SK-N-SH (cell line): ENCODE results near the gene NUMB. TPM values are rescaled to one million over a fixed set of nuclear protein-coding genes. Genes with fewer than 3 reads are reported as not detected.

Source experiments
- CTCF ChIA-PET: fragments of 300-600, 350-600 bp; formaldehyde crosslinking; extraction: SDS; loops from one replicate; lab custom pipeline; 2021; lab: Yijun Ruan, JAX
- POLR2A ChIA-PET: fragments of 350-600 bp; sonication (Branson Sonifier 250); formaldehyde crosslinking; extraction: SDS; loops from one replicate; lab custom pipeline; 2020; ENCODE audit warnings: antibody characterized with exemption, inconsistent platforms; lab: Yijun Ruan, JAX
- DNase-seq: peaks from one replicate; pipeline ENCODE4 v3.0.0; 2012
- H2AFZ ChIP-seq: fragments of 200-600 bp; sonication (generic); 2 replicates; pipeline ENCODE4 v1.8.1; 2016; ENCODE audit warnings: antibody characterized with exemption, mild to moderate bottlenecking, low read depth
- H3F3A ChIP-seq: fragments of 200-600 bp; sonication (generic); replicated peaks from 2 replicates; pipeline ENCODE3; 2016; ENCODE audit warnings: antibody characterized with exemption, mild to moderate bottlenecking; ENCODE audit not compliant: insufficient read depth
- H3K27ac ChIP-seq, 2 experiments: fragments of 200-500 bp in 1 of 2; fragments of 200-600 bp in 1 of 2; sonication (Bioruptor generic) in 1 of 2; sonication (generic), shearing (Covaris generic) in 1 of 2; 2 replicates each; pipeline versions ENCODE4 v1.5.1 to v1.6.1; 2014 to 2016; ENCODE audit warnings: low read depth in 2 of 2, inconsistent platforms in 1 of 2, low read length in 1 of 2, mild to moderate bottlenecking in 1 of 2, mixed read lengths in 1 of 2
- H3K27me3 ChIP-seq: fragments of 200-600 bp; sonication (generic), shearing (Covaris generic); 2 replicates; pipeline ENCODE4 v1.6.1; 2016; ENCODE audit warnings: mixed run types; ENCODE audit not compliant: insufficient read depth
- H3K36me3 ChIP-seq, 2 experiments: fragments of 200-500 bp in 1 of 2; fragments of 200-600 bp in 1 of 2; sonication (Bioruptor generic) in 1 of 2; sonication (generic) in 1 of 2; replicated peaks in 1 of 2; 2 replicates each; pipeline versions ENCODE3 to v1.5.1; 2014 to 2016; ENCODE audit warnings: low read length in 1 of 2, mild to moderate bottlenecking in 1 of 2; ENCODE audit not compliant: insufficient read depth in 2 of 2, control insufficient read depth in 1 of 2
- H3K4me1 ChIP-seq, 2 experiments: fragments of 200-500 bp in 1 of 2; fragments of 200-600 bp in 1 of 2; sonication (Bioruptor generic) in 1 of 2; sonication (generic), shearing (Covaris generic) in 1 of 2; 2 replicates each; pipeline versions ENCODE4 v1.5.1 to v1.6.1; 2014 to 2016; ENCODE audit warnings: low read depth in 1 of 2, low read length in 1 of 2, mixed run types in 1 of 2; ENCODE audit not compliant: insufficient read depth in 2 of 2, control insufficient read depth in 1 of 2
- H3K4me2 ChIP-seq: fragments of 200-600 bp; sonication (generic), shearing (Covaris generic); 2 replicates; pipeline ENCODE4 v1.6.1; 2017; ENCODE audit warnings: mixed run types
- H3K4me3 ChIP-seq, 2 experiments: fragments of 200-500 bp in 1 of 2; fragments of 200-600 bp in 1 of 2; sonication (Bioruptor generic) in 1 of 2; sonication (generic), shearing (Covaris generic) in 1 of 2; 2 replicates each; pipeline versions ENCODE4 v1.5.1 to v1.8.1; 2014 to 2016; ENCODE audit warnings: low read depth in 2 of 2, inconsistent platforms in 1 of 2, low read length in 1 of 2, mild to moderate bottlenecking in 1 of 2, mixed read lengths in 1 of 2, moderate library complexity in 1 of 2
- H3K79me2 ChIP-seq: fragments of 200-600 bp; sonication (generic); 2 replicates; pipeline ENCODE4 v1.8.1; 2017; ENCODE audit warnings: mild to moderate bottlenecking; ENCODE audit not compliant: insufficient read depth
- H3K9ac ChIP-seq: fragments of 200-600 bp; sonication (generic); 2 replicates; pipeline ENCODE4 v1.6.1; 2017; ENCODE audit warnings: mixed run types
- H3K9me2 ChIP-seq: fragments of 200-600 bp; sonication (generic); 2 replicates; pipeline ENCODE4 v1.6.1; 2017; ENCODE audit warnings: mixed run types
- H3K9me3 ChIP-seq: fragments of 200-600 bp; sonication (generic); 2 replicates; pipeline ENCODE4 v1.6.1; 2017; ENCODE audit warnings: mixed run types, mild to moderate bottlenecking, moderate library complexity
- H4K20me1 ChIP-seq: fragments of 200-600 bp; sonication (generic); 2 replicates; pipeline ENCODE4 v1.6.1; 2017; ENCODE audit warnings: mild to moderate bottlenecking, mixed run types; ENCODE audit not compliant: insufficient read depth
- CTCF ChIP-seq: fragments of 200-600 bp; sonication (generic); IDR thresholded peaks from 2 replicates; pipeline ENCODE4 v1.6.1; 2017; ENCODE audit warnings: antibody characterized with exemption, mild to moderate bottlenecking, moderate library complexity
- ELF1 ChIP-seq: IDR thresholded peaks from 2 replicates; pipeline ENCODE4 v1.4.0; 2012
- EP300 ChIP-seq, 2 experiments: IDR thresholded peaks; 2 replicates each; pipeline versions ENCODE4 v1.4.0 to v1.6.1; 2012; ENCODE audit warnings: borderline replicate concordance in 1 of 2, low read depth in 1 of 2, low read length in 1 of 2
- EZH2phosphoT487 ChIP-seq: fragments of 200-600 bp; sonication (generic); IDR thresholded peaks from 2 replicates; pipeline ENCODE4 v1.6.1; 2017; ENCODE audit warnings: low read depth, mixed run types, mild to moderate bottlenecking, antibody characterized with exemption, moderate library complexity, borderline replicate concordance
- FOSL2 ChIP-seq: IDR thresholded peaks from 2 replicates; pipeline ENCODE4 v1.4.0; 2012; ENCODE audit warnings: low read depth, mild to moderate bottlenecking, moderate library complexity, borderline replicate concordance
- FOXJ3 ChIP-seq: sonication (generic); formaldehyde crosslinking; IDR thresholded peaks from 2 replicates; pipeline ENCODE4 v1.5.1; 2020; ENCODE audit warnings: mild to moderate bottlenecking, missing genetic modification reagents
- GATA2 ChIP-seq: sonication (generic); formaldehyde crosslinking; IDR thresholded peaks from 2 replicates; pipeline ENCODE4 v1.5.0; 2020; ENCODE audit warnings: mild to moderate bottlenecking, missing genetic modification reagents
- MEF2A ChIP-seq: IDR thresholded peaks from 2 replicates; pipeline ENCODE4 v1.4.0; 2012; ENCODE audit warnings: low read depth, borderline replicate concordance
- MXI1 ChIP-seq: IDR thresholded peaks from 2 replicates; pipeline ENCODE4 v1.6.1; 2012; ENCODE audit warnings: mild to moderate bottlenecking, low read depth, low read length, improper control_type of control experiment
- POLR2AphosphoS5 ChIP-seq: IDR thresholded peaks from 2 replicates; pipeline ENCODE4 v1.6.1; 2012; ENCODE audit warnings: low read depth, low read length
- RCOR1 ChIP-seq: fragments of 150-350 bp; IDR thresholded peaks from 2 replicates; pipeline ENCODE4 v1.6.1; 2017; ENCODE audit warnings: antibody characterized with exemption, low read length
- REST ChIP-seq: IDR thresholded peaks from 2 replicates; pipeline ENCODE4 v1.6.1; 2012; ENCODE audit warnings: mild to moderate bottlenecking, low read depth, low read length, moderate library complexity
- RFX5 ChIP-seq: IDR thresholded peaks from 2 replicates; pipeline ENCODE4 v1.6.1; 2012; ENCODE audit warnings: mild to moderate bottlenecking, improper control_type of control experiment, low read length
- SIN3A ChIP-seq: IDR thresholded peaks from 2 replicates; pipeline ENCODE4 v1.6.1; 2012; ENCODE audit warnings: low read depth, mild to moderate bottlenecking, low read length, moderate library complexity, borderline replicate concordance
- SMC3 ChIP-seq: IDR thresholded peaks from 2 replicates; pipeline ENCODE4 v1.6.1; 2012; ENCODE audit warnings: low read depth, low read length, improper control_type of control experiment
- TCF12 ChIP-seq: IDR thresholded peaks from 2 replicates; pipeline ENCODE4 v1.4.0; 2012
- TEAD4 ChIP-seq: IDR thresholded peaks from 2 replicates; pipeline ENCODE4 v1.4.0; 2012; ENCODE audit warnings: mild to moderate bottlenecking, borderline replicate concordance; ENCODE audit not compliant: insufficient read depth
- USF2 ChIP-seq: fragments of 150-350 bp; IDR thresholded peaks from 2 replicates; pipeline ENCODE4 v1.6.1; 2017; ENCODE audit warnings: antibody characterized with exemption, low read length, low read depth, borderline replicate concordance
- ZBTB33 ChIP-seq: IDR thresholded peaks from 2 replicates; pipeline ENCODE4 v1.4.0; 2012; ENCODE audit warnings: low read depth, borderline replicate concordance
- WGBS: methylation state at CpG from one replicate; pipeline ENCODE4 v1.1.6; 2017; ENCODE audit warnings: low lambda C conversion rate; 5-methylcytosine and 5-hydroxymethylcytosine counted together
- polyA plus RNA-seq, 3 experiments: library from polyadenylated mRNA; depleted of rRNA; stranded (reverse); fragments of >200 nt; gene quantifications; 2 replicates each; pipeline ENCODE4 v1.2.3, GENCODE V29; 2012

The NUMB gene
- polyA plus RNA-seq, 1 of the 3 experiments (the other 2 are of a cell fraction) = 58.4 TPM

- Histone ChIP-seq H3F3A (no peaks in the 10 kb centered on the region), H2AFZ (no peak overlapping the region), H4K20me1 (peaks cover 4% of the 10 kb centered on the region; the same call in 1 of the 2 replicates), H3K79me2 (peaks cover 12% of the 10 kb centered on the region; the same call in 1 of the 2 replicates), H3K36me3 (no peaks in the 10 kb centered on the region), H3K9me2 (no peaks in the 10 kb centered on the region), H3K9me3 (no peaks in the 10 kb centered on the region), H3K4me3 (no peak overlapping the region), H3K27me3 (no peaks in the 10 kb centered on the region), H3K9ac (no peak overlapping the region), H3K27ac (no peak overlapping the region), H3K4me2 (no peak overlapping the region), H3K4me1 (peaks cover 0 to 6% of the 10 kb centered on the region in 2 experiments; a peak in 1 of 4 replicates)
- 94% methylated on average over 1 of the region's 1 CpG for WGBS
- ChIA-PET CTCF (interaction anchor here (0.7 to 3.2 kb wide), 2 partner anchors 49 to 178 kb away, joined by 5 to 9 read pairs; no protein-coding TSS in a partner anchor), POLR2A (no interaction called here)
- TF ChIP-seq GATA2 (CRISPR knock-in tag) = no peak
- no peak for TF ChIP-seq ZBTB33
- TF ChIP-seq USF2 = no peak
- TF ChIP-seq ELF1 = no peak
- TF ChIP-seq MXI1 = no peak
- no peak for TF ChIP-seq TCF12
- no peak for TF ChIP-seq SIN3A
- TF ChIP-seq MEF2A = no peak
- TF ChIP-seq TEAD4 = no peak
- TF ChIP-seq FOXJ3 (CRISPR knock-in tag) = no peak
- no peak for TF ChIP-seq POLR2AphosphoS5
- no peak for TF ChIP-seq CTCF
- no peak for TF ChIP-seq EP300 (IDR thresholded peaks at IDR 0.05; ENCODE audit: borderline replicate concordance in 1 of 2, low read depth in 1 of 2, low read length in 1 of 2)
- no peak for TF ChIP-seq REST
- no peak for TF ChIP-seq RCOR1
- no peak for TF ChIP-seq RFX5
- TF ChIP-seq FOSL2 = no peak
- no peak for TF ChIP-seq EZH2phosphoT487
- TF ChIP-seq SMC3 = no peak
- no peak for DNase-seq
Observed at GRCh38 chr14:73344319-73344718, 114.0 kb downstream of the NUMB start.
